Measurements from ENCODE around the gene SLC6A20. TPM values are rescaled to one million over a fixed set of nuclear protein-coding genes. Genes with fewer than 3 reads are reported as not detected.

Gene SLC6A20
- total RNA-seq, 2 experiments from 2014 or later = not detected

DNA sequence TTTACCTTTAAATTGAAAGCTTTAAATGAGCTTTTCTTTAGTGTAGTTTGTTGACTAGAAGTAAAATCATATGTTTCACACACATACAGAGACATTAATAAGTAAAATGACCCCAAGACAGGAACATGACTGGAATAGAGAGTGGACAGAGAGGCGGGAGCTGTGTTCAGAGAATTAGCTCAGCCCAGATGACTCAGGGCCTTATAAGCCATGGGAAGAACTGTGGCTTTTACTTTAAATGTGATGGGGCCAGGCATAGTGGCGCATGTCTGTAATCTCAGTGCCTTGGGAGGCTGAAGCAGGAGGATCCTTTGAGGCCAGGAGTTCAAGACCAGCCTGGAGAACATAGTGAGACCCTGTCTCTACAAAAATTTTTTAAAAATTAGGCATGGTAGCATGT is 80.4 kb downstream of the SLC6A20 start:
- H3K36me3 Mint-ChIP-seq (ENCODE audit: low read depth) = peaks cover 53% of the 10 kb centered on the region
- H3K4me3 Mint-ChIP-seq = no peak overlapping the region
- H3K27ac Mint-ChIP-seq = no peak overlapping the region
- H3K9me3 Mint-ChIP-seq = no peaks in the 10 kb centered on the region
- peaks cover 6% of the 10 kb centered on the region for H3K4me1 Mint-ChIP-seq
- no peaks in the 10 kb centered on the region for H3K27me3 Mint-ChIP-seq
- CTCF ChIA-PET = interaction anchor here (0.7 to 1.5 kb wide), 4 partner anchors 12 to 49 kb away, joined by 3 to 7 read pairs (median 4); no protein-coding TSS in a partner anchor
- POLR2A ChIA-PET = interaction anchor here (0.5 kb wide), 1 partner anchor 316 kb away, joined by 9 read pairs; no protein-coding TSS in a partner anchor
- DNase-seq = no peak

GRCh38 chr3:45712434-45713110 is 83.8 kb downstream of the SLC6A20 start:
- Mint-ChIP-seq H3K4me1 (peaks cover 7% of the 10 kb centered on the region), H3K27ac (peak overlapping the region; percentile 5), H3K4me3 (no peak overlapping the region), H3K36me3 (ENCODE audit: low read depth) (peaks cover 57% of the 10 kb centered on the region), H3K9me3 (no peaks in the 10 kb centered on the region), H3K27me3 (no peaks in the 10 kb centered on the region)
- DNase-seq = no peak
- ChIA-PET POLR2A (no interaction called here), CTCF (interaction anchor here (0.6 kb wide), 1 partner anchor 1478 kb away, joined by 3 read pairs; no protein-coding TSS in a partner anchor)

DNA sequence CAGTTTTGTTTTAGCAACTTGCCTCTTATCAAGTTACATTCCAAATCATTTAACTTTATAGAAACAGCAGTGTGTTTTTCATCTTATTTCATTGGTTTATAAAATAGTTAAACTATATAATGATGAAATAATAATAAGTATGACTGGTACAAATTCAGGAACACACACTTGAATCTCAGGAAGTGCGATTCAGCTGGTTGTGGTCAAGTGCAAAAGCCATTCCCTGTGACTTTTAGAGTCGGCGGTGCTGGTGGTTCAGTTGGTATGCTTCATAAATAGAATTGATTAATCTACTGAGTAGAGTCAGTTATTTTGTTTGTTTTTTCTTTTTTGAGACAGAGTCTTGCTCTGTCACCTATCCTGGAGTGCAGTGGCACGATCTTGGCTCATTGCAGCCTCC is 84.4 kb downstream of the SLC6A20 start:
- H3K9me3 Mint-ChIP-seq = no peaks in the 10 kb centered on the region
- peaks cover 7% of the 10 kb centered on the region for H3K4me1 Mint-ChIP-seq
- CTCF ChIA-PET = no interaction called here
- H3K27ac Mint-ChIP-seq = no peak overlapping the region
- POLR2A ChIA-PET = no interaction called here
- no peak overlapping the region for H3K4me3 Mint-ChIP-seq
- no peak for DNase-seq
- H3K27me3 Mint-ChIP-seq = no peaks in the 10 kb centered on the region
- peaks cover 58% of the 10 kb centered on the region for H3K36me3 Mint-ChIP-seq (ENCODE audit: low read depth)

- H3K4me3 Mint-ChIP-seq = no peak overlapping the region
- POLR2A ChIA-PET = no interaction called here
- H3K27ac Mint-ChIP-seq = peak overlapping the region; percentile 31
- peaks cover 39% of the 10 kb centered on the region for H3K36me3 Mint-ChIP-seq (ENCODE audit: low read depth)
- CTCF ChIA-PET = interaction anchor here (0.9 to 2.0 kb wide), 3 partner anchors 12 to 668 kb away, joined by 3 to 8 read pairs (median 6); partner anchors contain the start of gene SACM1L
- H3K27me3 Mint-ChIP-seq = no peaks in the 10 kb centered on the region
- peaks cover 11% of the 10 kb centered on the region for H3K4me1 Mint-ChIP-seq
- no peaks in the 10 kb centered on the region for H3K9me3 Mint-ChIP-seq
- no peak for DNase-seq
These were observed 90.2 kb downstream of the SLC6A20 start for GRCh38 chr3:45705839-45706808.

Other genes starting within 250 kb of the SLC6A20 start
- gene LIMD1, start 201.8 kb downstream of the SLC6A20 start, total RNA-seq = 10 to 100 TPM; 45.1 to 47.7 TPM
- gene SACM1L, start 107.1 kb downstream of the SLC6A20 start, total RNA-seq = 10 to 100 TPM; 57.6 to 61.3 TPM
- 1 to 10 TPM; 6.3 to 7.7 TPM for gene LZTFL1, start 45.6 kb upstream of the SLC6A20 start, total RNA-seq
- under 1 TPM in 1 of 2 experiments, not detected in 1; 0.15 TPM for gene CCR9, start 90.0 kb upstream of the SLC6A20 start, total RNA-seq
- gene CXCR6, start 146.9 kb upstream of the SLC6A20 start, total RNA-seq = 10 to 100 TPM; 17.6 to 18.0 TPM
- 10 to 100 TPM; 15.1 to 15.7 TPM for gene FYCO1, start 199.3 kb upstream of the SLC6A20 start, total RNA-seq
- not detected for gene XCR1, start 230.9 kb upstream of the SLC6A20 start, total RNA-seq

All from activated CD4-positive, alpha-beta T cell treated with anti-CD3 and anti-CD28 coated beads, Interleukin-2, amount 10 ng/mL, durations not matched to agents 7 days and 5 days (primary cell).